Lower leg skin (tissue), 3 donors: ENCODE data around the gene CTIF.

Experiments
- CTCF ChIP-seq, 3 donors: fragments of 450-650 bp; IDR thresholded peaks; one replicate each; pipeline ENCODE4 v1.5.1; 2016; ENCODE audit warnings: antibody characterized with exemption in 3 of 3, mild to moderate bottlenecking in 3 of 3, moderate library complexity in 2 of 3
- POLR2A ChIP-seq, 2 donors: fragments of 450-650 bp; IDR thresholded peaks; one replicate each; pipeline ENCODE4 v1.6.1; 2016 to 2017; ENCODE audit warnings: antibody characterized with exemption in 2 of 2, mild to moderate bottlenecking in 1 of 2, moderate library complexity in 1 of 2

- TF ChIP-seq CTCF (IDR thresholded peaks at IDR 0.05) (no peak), POLR2A (IDR thresholded peaks at IDR 0.05) (no peak)
Measured at GRCh38 chr18:48804856-48805610, 266.2 kb downstream of the CTIF start.
